ENCODE measurements around the gene ZNF138.
"Not testable (repeated sequence)": the region's sequence is repeated elsewhere in the genome, so short reads cannot be mapped to it uniquely, and the experiment has no call there.

The ZNF138 gene

DNA sequence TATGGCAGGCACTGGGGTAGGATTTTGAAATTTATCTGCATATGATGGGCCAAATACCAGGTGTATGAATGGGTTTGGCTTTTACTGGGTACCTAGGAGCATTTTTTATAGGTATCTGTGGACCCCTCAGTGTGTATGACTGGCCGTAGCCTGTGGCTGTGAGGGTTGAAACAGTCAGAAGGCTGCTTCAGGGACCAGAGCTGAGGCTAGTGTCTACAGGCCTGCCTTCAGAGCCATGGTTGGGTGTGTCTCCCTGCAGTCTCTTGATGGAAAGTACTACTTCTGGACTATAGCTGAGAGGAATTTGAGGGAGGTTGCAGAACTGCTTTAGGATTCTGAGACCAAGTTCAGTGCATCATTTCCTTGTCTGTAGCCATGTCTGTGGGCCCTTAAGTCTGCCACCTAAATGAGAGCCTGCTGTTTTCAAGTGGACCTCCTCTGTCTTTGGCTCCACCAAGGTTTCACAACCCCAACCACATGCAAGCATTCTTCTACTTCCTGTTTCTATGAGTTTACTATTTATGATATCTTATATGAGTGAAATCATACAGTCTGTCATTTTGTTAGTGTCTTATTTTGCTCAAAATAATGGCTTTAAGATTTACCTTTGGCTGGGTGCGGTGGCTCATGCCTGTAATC lies 19.9 kb upstream of the ZNF138 start:
- DNase-seq (ENCODE audit: low read depth), result no peak
- TF ChIP-seq, protein P1, sequence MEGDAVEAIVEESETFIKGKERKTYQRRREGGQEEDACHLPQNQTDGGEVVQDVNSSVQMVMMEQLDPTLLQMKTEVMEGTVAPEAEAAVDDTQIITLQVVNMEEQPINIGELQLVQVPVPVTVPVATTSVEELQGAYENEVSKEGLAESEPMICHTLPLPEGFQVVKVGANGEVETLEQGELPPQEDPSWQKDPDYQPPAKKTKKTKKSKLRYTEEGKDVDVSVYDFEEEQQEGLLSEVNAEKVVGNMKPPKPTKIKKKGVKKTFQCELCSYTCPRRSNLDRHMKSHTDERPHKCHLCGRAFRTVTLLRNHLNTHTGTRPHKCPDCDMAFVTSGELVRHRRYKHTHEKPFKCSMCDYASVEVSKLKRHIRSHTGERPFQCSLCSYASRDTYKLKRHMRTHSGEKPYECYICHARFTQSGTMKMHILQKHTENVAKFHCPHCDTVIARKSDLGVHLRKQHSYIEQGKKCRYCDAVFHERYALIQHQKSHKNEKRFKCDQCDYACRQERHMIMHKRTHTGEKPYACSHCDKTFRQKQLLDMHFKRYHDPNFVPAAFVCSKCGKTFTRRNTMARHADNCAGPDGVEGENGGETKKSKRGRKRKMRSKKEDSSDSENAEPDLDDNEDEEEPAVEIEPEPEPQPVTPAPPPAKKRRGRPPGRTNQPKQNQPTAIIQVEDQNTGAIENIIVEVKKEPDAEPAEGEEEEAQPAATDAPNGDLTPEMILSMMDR (IDR thresholded peaks at IDR 0.05; ENCODE audit: low read length, missing control alignments), result no peak
- no peak overlapping the region for H3K4me3 ChIP-seq (replicated peaks; ENCODE audit: low read depth, low read length)

DNA sequence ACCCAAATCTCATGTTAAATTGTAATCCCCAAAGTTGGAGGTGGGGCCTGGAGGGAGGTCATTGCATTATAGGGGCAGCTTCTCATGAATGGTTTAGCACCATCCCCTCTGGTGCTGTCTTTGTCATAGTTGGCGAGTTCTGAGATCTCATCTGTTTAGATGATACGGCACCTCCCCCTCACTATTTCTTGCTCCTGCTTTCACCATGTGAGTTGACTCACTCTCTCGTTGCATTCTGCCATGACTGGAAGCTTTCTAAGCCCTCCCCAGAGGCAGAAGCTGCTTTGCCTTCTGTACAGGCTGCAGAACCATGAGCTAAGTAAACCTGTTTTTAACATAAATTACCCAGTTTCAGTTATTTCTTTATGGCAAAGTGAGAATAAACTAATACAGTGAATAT lies 18.9 kb upstream of the ZNF138 start:
- DNase-seq (ENCODE audit: low read depth), result no peak
- no peak overlapping the region for H3K4me3 ChIP-seq (replicated peaks; ENCODE audit: low read depth, low read length)
- TF ChIP-seq, protein P1 (IDR thresholded peaks at IDR 0.05; ENCODE audit: low read length, missing control alignments), result no peak

- H3K4me3 ChIP-seq (replicated peaks; ENCODE audit: low read depth, low read length); DNase-seq (ENCODE audit: low read depth): not testable (repeated sequence)
Measured at GRCh38 chr7:64784842-64785241, 9.4 kb upstream of the ZNF138 start.

GRCh38 chr7:64787295-64787694 lies 6.9 kb upstream of the ZNF138 start:
- DNase-seq (ENCODE audit: low read depth), result no peak
- TF ChIP-seq, protein P1 (IDR thresholded peaks at IDR 0.05; ENCODE audit: low read length, missing control alignments), result no peak
- no peak overlapping the region for H3K4me3 ChIP-seq (replicated peaks; ENCODE audit: low read depth, low read length)

DNA sequence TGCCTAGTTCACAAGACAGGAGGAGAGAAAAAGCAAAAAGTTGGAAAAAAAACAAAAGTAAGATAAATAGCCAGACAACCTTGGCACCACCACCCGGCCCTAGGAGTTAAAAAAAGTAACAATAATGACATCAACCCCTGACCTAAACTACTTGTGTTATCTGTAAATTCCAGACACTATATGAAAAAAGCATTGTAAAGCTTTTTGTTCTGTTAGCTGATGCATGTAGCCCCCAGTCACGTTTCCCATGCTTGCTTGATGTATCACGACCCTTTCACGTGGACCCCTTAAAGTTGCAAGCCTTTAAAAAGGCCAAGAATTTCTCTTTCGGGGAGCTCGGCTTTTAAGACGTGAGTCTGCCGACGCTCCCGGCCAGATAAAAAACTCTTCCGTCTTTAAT lies 5.0 kb upstream of the ZNF138 start:
- not testable (repeated sequence) for H3K4me3 ChIP-seq (replicated peaks; ENCODE audit: low read depth, low read length); DNase-seq (ENCODE audit: low read depth)

GRCh38 chr7:64793106-64793755 lies 997 bp upstream of the ZNF138 start:
- TF ChIP-seq, protein P1 (IDR thresholded peaks at IDR 0.05; ENCODE audit: low read length, missing control alignments), result no peak
- no peak for DNase-seq (ENCODE audit: low read depth)
- no peak overlapping the region for H3K4me3 ChIP-seq (replicated peaks; ENCODE audit: low read depth, low read length)

- H3K4me3 ChIP-seq (replicated peaks; ENCODE audit: low read depth, low read length), result peak overlapping the region; percentile 85
- DNase-seq (ENCODE audit: low read depth), result no peak
- TF ChIP-seq, protein P1 (IDR thresholded peaks at IDR 0.05; ENCODE audit: low read length, missing control alignments), result no peak
Measured at GRCh38 chr7:64795176-64795575, 948 bp downstream of the ZNF138 start.

DNA sequence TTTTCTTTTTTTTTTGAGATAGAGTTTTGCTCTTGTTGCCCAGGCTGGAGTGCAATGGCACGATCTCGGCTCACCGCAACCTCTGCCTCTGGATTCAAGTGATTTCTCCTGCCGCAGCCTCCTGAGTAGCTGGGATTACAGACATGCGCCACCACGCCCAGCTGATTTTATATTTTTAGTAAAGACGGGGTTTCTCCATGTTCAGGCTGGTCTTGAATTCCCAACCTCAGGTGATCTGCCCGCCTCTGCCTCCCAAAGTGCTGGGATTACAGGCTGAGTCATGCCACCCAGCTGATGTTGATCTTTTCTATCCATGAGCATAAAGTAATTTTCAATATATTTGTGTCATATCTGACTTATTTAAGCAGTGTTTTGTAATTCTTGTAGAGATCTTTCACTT lies 4.9 kb downstream of the ZNF138 start:
- DNase-seq (ENCODE audit: low read depth); H3K4me3 ChIP-seq (replicated peaks; ENCODE audit: low read depth, low read length): not testable (repeated sequence)

All from fibroblast of pulmonary artery (primary cell).